ENCODE measurements around the gene ZDHHC5.
A peak's percentile ranks its signal among the peaks of the same experiment; 100 is the strongest.

Gene ZDHHC5

GRCh38 chr11:57667736-57668433, at the start of gene ZDHHC5:
ZDHHC5 (plus strand) TSS chr11:57668114; CDS start chr11:57673091, 4,977 bp downstream.
- peak; percentile 99 for DNase-seq (ENCODE audit: low read depth)
- Histone ChIP-seq H3K9ac (ENCODE audit: low read length) (peak within 1 kb of the TSS; percentile 95), H3K4me3 (ENCODE audit: low read length) (peak within 1 kb of the TSS; percentile 97), H3K4me1 (ENCODE audit: control insufficient read depth, insufficient read depth, low read length) (peaks cover 19% of the 10 kb centered on the region), H3K9me3 (ENCODE audit: control insufficient read depth, low read length) (no peaks in the 10 kb centered on the region), H3K36me3 (ENCODE audit: control insufficient read depth, insufficient read depth, low read length, severe bottlenecking) (peaks cover 9% of the 10 kb centered on the region), H3K27me3 (replicated peaks; ENCODE audit: control insufficient read depth, insufficient read depth, low read length) (no peaks in the 10 kb centered on the region)

- H3K4me3 ChIP-seq (ENCODE audit: low read length): no peak overlapping the region
- H3K27me3 ChIP-seq (replicated peaks; ENCODE audit: control insufficient read depth, insufficient read depth, low read length): no peaks in the 10 kb centered on the region
- H3K36me3 ChIP-seq (ENCODE audit: control insufficient read depth, insufficient read depth, low read length, severe bottlenecking): peaks cover 29% of the 10 kb centered on the region
- peaks cover 9% of the 10 kb centered on the region for H3K9me3 ChIP-seq (ENCODE audit: control insufficient read depth, low read length)
- no peaks in the 10 kb centered on the region for H3K4me1 ChIP-seq (ENCODE audit: control insufficient read depth, insufficient read depth, low read length)
- no peak for DNase-seq (ENCODE audit: low read depth)
- no peak overlapping the region for H3K9ac ChIP-seq (ENCODE audit: low read length)
These were observed 49.5 kb upstream of the ZDHHC5 start for GRCh38 chr11:57618438-57618837.

- no peaks in the 10 kb centered on the region for H3K27me3 ChIP-seq (replicated peaks; ENCODE audit: control insufficient read depth, insufficient read depth, low read length)
- DNase-seq (ENCODE audit: low read depth): no peak
- no peak overlapping the region for H3K9ac ChIP-seq (ENCODE audit: low read length)
- peaks cover 20% of the 10 kb centered on the region for H3K36me3 ChIP-seq (ENCODE audit: control insufficient read depth, insufficient read depth, low read length, severe bottlenecking)
- peaks cover 9% of the 10 kb centered on the region for H3K9me3 ChIP-seq (ENCODE audit: control insufficient read depth, low read length)
- no peaks in the 10 kb centered on the region for H3K4me1 ChIP-seq (ENCODE audit: control insufficient read depth, insufficient read depth, low read length)
- no peak overlapping the region for H3K4me3 ChIP-seq (ENCODE audit: low read length)
These were observed 48.6 kb upstream of the ZDHHC5 start for GRCh38 chr11:57619331-57619730.

- DNase-seq (ENCODE audit: low read depth): no peak
- H3K9me3 ChIP-seq (ENCODE audit: control insufficient read depth, low read length): peaks cover 9% of the 10 kb centered on the region
- H3K36me3 ChIP-seq (ENCODE audit: control insufficient read depth, insufficient read depth, low read length, severe bottlenecking): peaks cover 9% of the 10 kb centered on the region
- H3K4me3 ChIP-seq (ENCODE audit: low read length): no peak overlapping the region
- no peak overlapping the region for H3K9ac ChIP-seq (ENCODE audit: low read length)
- no peaks in the 10 kb centered on the region for H3K4me1 ChIP-seq (ENCODE audit: control insufficient read depth, insufficient read depth, low read length)
- H3K27me3 ChIP-seq (replicated peaks; ENCODE audit: control insufficient read depth, insufficient read depth, low read length): no peaks in the 10 kb centered on the region
These were observed 47.4 kb upstream of the ZDHHC5 start for GRCh38 chr11:57620467-57620866.

GRCh38 chr11:57622263-57622662, 45.7 kb upstream of the ZDHHC5 start:
- Histone ChIP-seq H3K4me3 (ENCODE audit: low read length) (no peak overlapping the region), H3K4me1 (ENCODE audit: control insufficient read depth, insufficient read depth, low read length) (no peaks in the 10 kb centered on the region), H3K27me3 (replicated peaks; ENCODE audit: control insufficient read depth, insufficient read depth, low read length) (no peaks in the 10 kb centered on the region), H3K9me3 (ENCODE audit: control insufficient read depth, low read length) (peaks cover 9% of the 10 kb centered on the region), H3K9ac (ENCODE audit: low read length) (no peak overlapping the region), H3K36me3 (ENCODE audit: control insufficient read depth, insufficient read depth, low read length, severe bottlenecking) (no peaks in the 10 kb centered on the region)
- no peak for DNase-seq (ENCODE audit: low read depth)

GRCh38 chr11:57624864-57625263, 43.0 kb upstream of the ZDHHC5 start:
- H3K36me3 ChIP-seq (ENCODE audit: control insufficient read depth, insufficient read depth, low read length, severe bottlenecking): no peaks in the 10 kb centered on the region
- H3K9ac ChIP-seq (ENCODE audit: low read length): no peak overlapping the region
- no peaks in the 10 kb centered on the region for H3K4me1 ChIP-seq (ENCODE audit: control insufficient read depth, insufficient read depth, low read length)
- DNase-seq (ENCODE audit: low read depth): no peak
- H3K9me3 ChIP-seq (ENCODE audit: control insufficient read depth, low read length): peaks cover 1% of the 10 kb centered on the region
- H3K4me3 ChIP-seq (ENCODE audit: low read length): no peak overlapping the region
- no peaks in the 10 kb centered on the region for H3K27me3 ChIP-seq (replicated peaks; ENCODE audit: control insufficient read depth, insufficient read depth, low read length)

GRCh38 chr11:57626895-57627294, 41.0 kb upstream of the ZDHHC5 start:
- H3K4me1 ChIP-seq (ENCODE audit: control insufficient read depth, insufficient read depth, low read length): no peaks in the 10 kb centered on the region
- H3K9me3 ChIP-seq (ENCODE audit: control insufficient read depth, low read length): no peaks in the 10 kb centered on the region
- no peak for DNase-seq (ENCODE audit: low read depth)

GRCh38 chr11:57630171-57630570, 37.7 kb upstream of the ZDHHC5 start:
- no peak for DNase-seq (ENCODE audit: low read depth)
- no peak overlapping the region for H3K4me3 ChIP-seq (ENCODE audit: low read length)
- no peaks in the 10 kb centered on the region for H3K36me3 ChIP-seq (ENCODE audit: control insufficient read depth, insufficient read depth, low read length, severe bottlenecking)
- H3K4me1 ChIP-seq (ENCODE audit: control insufficient read depth, insufficient read depth, low read length): no peaks in the 10 kb centered on the region
- H3K27me3 ChIP-seq (replicated peaks; ENCODE audit: control insufficient read depth, insufficient read depth, low read length): peaks cover 31% of the 10 kb centered on the region
- no peaks in the 10 kb centered on the region for H3K9me3 ChIP-seq (ENCODE audit: control insufficient read depth, low read length)
- no peak overlapping the region for H3K9ac ChIP-seq (ENCODE audit: low read length)

More at GRCh38 chr11:57626895-57627294, 41.0 kb upstream of the ZDHHC5 start:
- Histone ChIP-seq H3K27me3 (replicated peaks; ENCODE audit: control insufficient read depth, insufficient read depth, low read length) (peaks cover 6% of the 10 kb centered on the region), H3K36me3 (ENCODE audit: control insufficient read depth, insufficient read depth, low read length, severe bottlenecking) (no peaks in the 10 kb centered on the region), H3K9ac (ENCODE audit: low read length) (no peak overlapping the region), H3K4me3 (ENCODE audit: low read length) (no peak overlapping the region)

GRCh38 chr11:57632116-57632515, 35.8 kb upstream of the ZDHHC5 start:
- Histone ChIP-seq H3K4me3 (ENCODE audit: low read length) (no peak overlapping the region), H3K27me3 (replicated peaks; ENCODE audit: control insufficient read depth, insufficient read depth, low read length) (peaks cover 31% of the 10 kb centered on the region), H3K9me3 (ENCODE audit: control insufficient read depth, low read length) (no peaks in the 10 kb centered on the region), H3K4me1 (ENCODE audit: control insufficient read depth, insufficient read depth, low read length) (no peaks in the 10 kb centered on the region), H3K36me3 (ENCODE audit: control insufficient read depth, insufficient read depth, low read length, severe bottlenecking) (no peaks in the 10 kb centered on the region), H3K9ac (ENCODE audit: low read length) (no peak overlapping the region)
- no peak for DNase-seq (ENCODE audit: low read depth)

- Histone ChIP-seq H3K9me3 (ENCODE audit: control insufficient read depth, low read length) (no peaks in the 10 kb centered on the region), H3K27me3 (replicated peaks; ENCODE audit: control insufficient read depth, insufficient read depth, low read length) (peaks cover 31% of the 10 kb centered on the region), H3K36me3 (ENCODE audit: control insufficient read depth, insufficient read depth, low read length, severe bottlenecking) (no peaks in the 10 kb centered on the region), H3K4me1 (ENCODE audit: control insufficient read depth, insufficient read depth, low read length) (peaks cover 5% of the 10 kb centered on the region), H3K4me3 (ENCODE audit: low read length) (no peak overlapping the region), H3K9ac (ENCODE audit: low read length) (no peak overlapping the region)
- no peak for DNase-seq (ENCODE audit: low read depth)
These were observed 34.4 kb upstream of the ZDHHC5 start for GRCh38 chr11:57633394-57634070.

- peaks cover 8% of the 10 kb centered on the region for H3K4me1 ChIP-seq (ENCODE audit: control insufficient read depth, insufficient read depth, low read length)
- no peak overlapping the region for H3K9ac ChIP-seq (ENCODE audit: low read length)
- no peaks in the 10 kb centered on the region for H3K9me3 ChIP-seq (ENCODE audit: control insufficient read depth, low read length)
- DNase-seq (ENCODE audit: low read depth): no peak
- peaks cover 31% of the 10 kb centered on the region for H3K27me3 ChIP-seq (replicated peaks; ENCODE audit: control insufficient read depth, insufficient read depth, low read length)
- H3K4me3 ChIP-seq (ENCODE audit: low read length): no peak overlapping the region
- no peaks in the 10 kb centered on the region for H3K36me3 ChIP-seq (ENCODE audit: control insufficient read depth, insufficient read depth, low read length, severe bottlenecking)
These were observed 33.6 kb upstream of the ZDHHC5 start for GRCh38 chr11:57634311-57634710.

Measured in adipocyte (in vitro differentiated cells).